OCI-LY7 (cell line): ENCODE data around the gene DNAJC28.
"Not testable (repeated sequence)": the region's sequence is repeated elsewhere in the genome, so short reads cannot be mapped to it uniquely, and the experiment has no call there.

Experiments
- EZH2phosphoT487 ChIP-seq: fragments of 200-600 bp; sonication (generic); IDR thresholded peaks from 2 replicates; pipeline ENCODE4 v1.6.1; 2018; ENCODE audit warnings: low read depth, borderline replicate concordance, mild to moderate bottlenecking, mixed run types, antibody characterized with exemption, low read length, moderate library complexity, mixed read lengths
- TF ChIP-seq, protein P1 (sequence below): fragments of 200-600 bp; sonication (generic); conservative IDR thresholded peaks from 2 replicates; pipeline ENCODE4 v1.5.1; 2014; ENCODE audit warnings: mild to moderate bottlenecking, antibody characterized with exemption, low read length, moderate library complexity, mixed read lengths

DNA sequence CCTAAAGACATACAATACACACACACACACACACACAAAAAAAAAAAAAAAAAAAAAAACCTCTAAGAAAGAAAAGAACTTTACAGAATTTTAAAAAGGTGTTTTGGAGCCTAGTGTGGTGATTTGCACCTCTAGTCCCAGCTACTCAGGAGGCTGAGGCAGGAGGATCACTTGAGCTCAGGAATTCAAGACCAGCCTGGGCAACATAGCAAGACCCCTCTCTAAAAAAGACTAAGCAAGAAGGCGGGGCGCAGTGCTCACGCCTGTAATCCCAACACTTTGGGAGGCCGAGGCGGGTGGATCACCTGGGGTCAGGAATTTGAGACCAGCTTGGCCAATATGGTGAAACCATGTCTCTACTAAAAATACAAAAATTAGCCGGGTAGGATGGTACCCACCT is 44.9 kb downstream of the DNAJC28 start:
- not testable (repeated sequence) for TF ChIP-seq EZH2phosphoT487
- TF ChIP-seq, protein P1, sequence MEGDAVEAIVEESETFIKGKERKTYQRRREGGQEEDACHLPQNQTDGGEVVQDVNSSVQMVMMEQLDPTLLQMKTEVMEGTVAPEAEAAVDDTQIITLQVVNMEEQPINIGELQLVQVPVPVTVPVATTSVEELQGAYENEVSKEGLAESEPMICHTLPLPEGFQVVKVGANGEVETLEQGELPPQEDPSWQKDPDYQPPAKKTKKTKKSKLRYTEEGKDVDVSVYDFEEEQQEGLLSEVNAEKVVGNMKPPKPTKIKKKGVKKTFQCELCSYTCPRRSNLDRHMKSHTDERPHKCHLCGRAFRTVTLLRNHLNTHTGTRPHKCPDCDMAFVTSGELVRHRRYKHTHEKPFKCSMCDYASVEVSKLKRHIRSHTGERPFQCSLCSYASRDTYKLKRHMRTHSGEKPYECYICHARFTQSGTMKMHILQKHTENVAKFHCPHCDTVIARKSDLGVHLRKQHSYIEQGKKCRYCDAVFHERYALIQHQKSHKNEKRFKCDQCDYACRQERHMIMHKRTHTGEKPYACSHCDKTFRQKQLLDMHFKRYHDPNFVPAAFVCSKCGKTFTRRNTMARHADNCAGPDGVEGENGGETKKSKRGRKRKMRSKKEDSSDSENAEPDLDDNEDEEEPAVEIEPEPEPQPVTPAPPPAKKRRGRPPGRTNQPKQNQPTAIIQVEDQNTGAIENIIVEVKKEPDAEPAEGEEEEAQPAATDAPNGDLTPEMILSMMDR, result not testable (repeated sequence)
